Fibroblast of lung (primary cell): ENCODE measurements around the gene TMEM59. TPM values are rescaled to one million over a fixed set of nuclear protein-coding genes. Genes with fewer than 3 reads are reported as not detected.

ENCODE experiments used
- DNase-seq, 2 donors: peaks; one replicate each; pipeline versions ENCODE4 v3.0.0 to v3.0.0-alpha.2; 2010; ENCODE audit warnings: low read depth in 2 of 2
- H2AFZ ChIP-seq: 2 replicates; pipeline ENCODE4 v1.5.1; 2012; ENCODE audit warnings: low read length, control low read depth, inconsistent platforms
- H3K27ac ChIP-seq: 2 replicates; pipeline ENCODE4 v1.5.1; 2011; ENCODE audit warnings: low read length, control low read depth; ENCODE audit not compliant: insufficient read depth
- H3K27me3 ChIP-seq: 2 replicates; pipeline ENCODE4 v1.5.1; 2011; ENCODE audit warnings: mild to moderate bottlenecking, low read length; ENCODE audit not compliant: control insufficient read depth, insufficient read depth
- H3K36me3 ChIP-seq: 2 replicates; pipeline ENCODE4 v1.5.1; 2011; ENCODE audit warnings: low read length; ENCODE audit not compliant: control insufficient read depth, insufficient read depth
- H3K4me1 ChIP-seq: 2 replicates; pipeline ENCODE4 v1.5.1; 2011; ENCODE audit warnings: low read length; ENCODE audit not compliant: control insufficient read depth, insufficient read depth; ENCODE audit errors: extremely low read depth
- H3K4me2 ChIP-seq: 2 replicates; pipeline ENCODE4 v1.5.1; 2011; ENCODE audit warnings: low read length, control low read depth; ENCODE audit not compliant: insufficient read depth; ENCODE audit errors: extremely low read depth
- H3K4me3 ChIP-seq, 4 experiments: fragments of 200-600 bp in 1 of 4; sonication (generic) in 1 of 4; replicated peaks in 1 of 4; 2 replicates each; pipeline ENCODE4 v1.5.1; 2011 to 2016; ENCODE audit warnings: low read length in 4 of 4, low read depth in 3 of 4, mild to moderate bottlenecking in 3 of 4, control low read depth in 2 of 4, inconsistent platforms in 1 of 4, mixed read lengths in 1 of 4; ENCODE audit not compliant: insufficient read depth in 1 of 4; ENCODE audit errors: control extremely low read depth in 1 of 4
- H3K79me2 ChIP-seq: 2 replicates; pipeline ENCODE4 v1.5.1; 2012; ENCODE audit warnings: mild to moderate bottlenecking, low read length, inconsistent platforms; ENCODE audit not compliant: control insufficient read depth, insufficient read depth
- H3K9ac ChIP-seq: 2 replicates; pipeline ENCODE4 v1.5.1; 2011; ENCODE audit warnings: mild to moderate bottlenecking, low read length, control low read depth; ENCODE audit not compliant: insufficient read depth
- H3K9me3 ChIP-seq: 2 replicates; pipeline ENCODE4 v1.5.1; 2012; ENCODE audit warnings: low read depth, low read length; ENCODE audit not compliant: control insufficient read depth, insufficient read depth
- H4K20me1 ChIP-seq: 2 replicates; pipeline ENCODE4 v1.5.1; 2011; ENCODE audit warnings: low read length; ENCODE audit not compliant: control insufficient read depth, insufficient read depth; ENCODE audit errors: extremely low read depth
- CTCF ChIP-seq, 2 donors: IDR thresholded peaks in 1 of 2; conservative IDR thresholded peaks in 1 of 2; 1 replicate in 1 of 2; 2 replicates in 1 of 2; pipeline ENCODE4 v1.5.1; 2011 to 2012; ENCODE audit warnings: low read length in 2 of 2, control low read depth in 1 of 2, inconsistent platforms in 1 of 2, low read depth in 1 of 2, mild to moderate bottlenecking in 1 of 2
- EZH2 ChIP-seq: IDR thresholded peaks from 2 replicates; pipeline ENCODE4 v1.5.1; 2012; ENCODE audit warnings: low read length, control low read depth, mild to moderate bottlenecking; ENCODE audit errors: missing control alignments
- polyA plus RNA-seq, 2 donors: library from polyadenylated mRNA; depleted of rRNA in 1 of 2; stranded (reverse) in 1 of 2; unstranded in 1 of 2; fragments of >200 nt; gene quantifications; 2 replicates each; pipeline ENCODE4 v1.2.1, GENCODE V29; 2011 to 2012; ENCODE audit warnings: missing spikeins in 1 of 2
- total RNA-seq: library from RNA; depleted of rRNA; stranded (reverse); fragments of >200 nt; gene quantifications from 2 replicates; pipeline ENCODE4 v1.2.1, GENCODE V29; 2014

Gene TMEM59
- total and polyA plus RNA-seq, 2 donors (not counting 1 experiment from before 2014, with no cell fraction given) = 431 to 480 TPM

- Histone ChIP-seq H3K9ac (no peak overlapping the region), H4K20me1 (no peaks in the 10 kb centered on the region), H3K36me3 (no peaks in the 10 kb centered on the region), H3K27ac (no peak overlapping the region), H3K9me3 (no peaks in the 10 kb centered on the region), H3K4me3 (no peak overlapping the region), H3K4me2 (no peak overlapping the region), H2AFZ (no peak overlapping the region), H3K4me1 (peaks cover 2% of the 10 kb centered on the region), H3K27me3 (no peaks in the 10 kb centered on the region), H3K79me2 (peaks cover 56% of the 10 kb centered on the region)
- DNase-seq = peak in 1 of 2 donors; percentile 30
- TF ChIP-seq CTCF (conservative IDR thresholded peaks at IDR 0.05 in 1 of 2, IDR thresholded peaks at IDR 0.05 in 1 of 2; ENCODE audit: low read depth in 1 of 2, low read length in 2 of 2) (no peak), EZH2 (no peak)
Observed at GRCh38 chr1:54047384-54048305, 5.4 kb downstream of the TMEM59 start.

- Histone ChIP-seq H3K27ac (no peak overlapping the region), H3K27me3 (no peaks in the 10 kb centered on the region), H3K36me3 (peaks cover 3% of the 10 kb centered on the region), H3K4me2 (no peak overlapping the region), H3K4me1 (peaks cover 2% of the 10 kb centered on the region), H3K9ac (no peak overlapping the region), H2AFZ (no peak overlapping the region), H4K20me1 (no peaks in the 10 kb centered on the region), H3K4me3 (no peak overlapping the region), H3K9me3 (no peaks in the 10 kb centered on the region), H3K79me2 (peaks cover 48% of the 10 kb centered on the region)
- no peak for TF ChIP-seq CTCF (conservative IDR thresholded peaks at IDR 0.05 in 1 of 2, IDR thresholded peaks at IDR 0.05 in 1 of 2; ENCODE audit: low read depth in 1 of 2, low read length in 2 of 2)
- TF ChIP-seq EZH2 = no peak
- DNase-seq = peak in 1 of 2 donors; percentile 20
Observed at GRCh38 chr1:54046671-54047383, 6.2 kb downstream of the TMEM59 start.

GRCh38 chr1:54045496-54045895 is 7.5 kb downstream of the TMEM59 start:
- H2AFZ ChIP-seq = no peak overlapping the region
- no peak overlapping the region for H3K9ac ChIP-seq
- peaks cover 3% of the 10 kb centered on the region for H3K36me3 ChIP-seq
- peaks cover 2% of the 10 kb centered on the region for H3K4me1 ChIP-seq
- TF ChIP-seq EZH2 (no peak), CTCF (conservative IDR thresholded peaks at IDR 0.05 in 1 of 2, IDR thresholded peaks at IDR 0.05 in 1 of 2; ENCODE audit: low read depth in 1 of 2, low read length in 2 of 2) (no peak)
- no peak overlapping the region for H3K4me3 ChIP-seq
- H4K20me1 ChIP-seq = no peaks in the 10 kb centered on the region
- H3K4me2 ChIP-seq = no peak overlapping the region
- no peak for DNase-seq
- no peak overlapping the region for H3K27ac ChIP-seq
- peaks cover 36% of the 10 kb centered on the region for H3K79me2 ChIP-seq
- H3K27me3 ChIP-seq = no peaks in the 10 kb centered on the region
- H3K9me3 ChIP-seq = no peaks in the 10 kb centered on the region
